ENCODE measurements around the gene RBM4. TPM values are rescaled to one million over a fixed set of nuclear protein-coding genes. Genes with fewer than 3 reads are reported as not detected.

The RBM4 gene
- total RNA-seq, 1 experiment from 2014 or later: 172 TPM

DNA sequence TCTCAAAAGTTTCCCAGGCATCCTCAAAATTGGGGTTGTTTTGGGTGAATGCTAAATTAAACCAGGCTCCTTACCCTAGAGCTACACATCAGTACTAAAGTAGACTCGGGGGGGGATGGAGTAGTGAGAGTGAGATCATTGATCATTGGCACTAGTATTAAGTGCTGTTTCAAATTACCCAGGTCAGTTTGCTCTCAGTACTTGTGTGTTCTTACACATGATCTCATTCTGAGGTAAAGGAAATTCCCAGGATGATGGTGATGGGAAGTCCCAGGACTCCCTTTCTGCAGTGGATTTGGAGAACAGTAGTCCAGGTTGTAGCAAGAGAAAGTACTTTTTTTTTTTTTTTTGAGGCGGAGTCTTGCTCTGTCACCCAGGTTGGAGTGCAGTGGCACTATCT lies 12.5 kb downstream of the RBM4 start:
- TF ChIP-seq, protein P1, sequence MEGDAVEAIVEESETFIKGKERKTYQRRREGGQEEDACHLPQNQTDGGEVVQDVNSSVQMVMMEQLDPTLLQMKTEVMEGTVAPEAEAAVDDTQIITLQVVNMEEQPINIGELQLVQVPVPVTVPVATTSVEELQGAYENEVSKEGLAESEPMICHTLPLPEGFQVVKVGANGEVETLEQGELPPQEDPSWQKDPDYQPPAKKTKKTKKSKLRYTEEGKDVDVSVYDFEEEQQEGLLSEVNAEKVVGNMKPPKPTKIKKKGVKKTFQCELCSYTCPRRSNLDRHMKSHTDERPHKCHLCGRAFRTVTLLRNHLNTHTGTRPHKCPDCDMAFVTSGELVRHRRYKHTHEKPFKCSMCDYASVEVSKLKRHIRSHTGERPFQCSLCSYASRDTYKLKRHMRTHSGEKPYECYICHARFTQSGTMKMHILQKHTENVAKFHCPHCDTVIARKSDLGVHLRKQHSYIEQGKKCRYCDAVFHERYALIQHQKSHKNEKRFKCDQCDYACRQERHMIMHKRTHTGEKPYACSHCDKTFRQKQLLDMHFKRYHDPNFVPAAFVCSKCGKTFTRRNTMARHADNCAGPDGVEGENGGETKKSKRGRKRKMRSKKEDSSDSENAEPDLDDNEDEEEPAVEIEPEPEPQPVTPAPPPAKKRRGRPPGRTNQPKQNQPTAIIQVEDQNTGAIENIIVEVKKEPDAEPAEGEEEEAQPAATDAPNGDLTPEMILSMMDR (IDR thresholded peaks at IDR 0.05; ENCODE audit: unreplicated experiment): no peak
- H3K36me3 Mint-ChIP-seq (ENCODE audit: insufficient read depth, unreplicated experiment): peaks cover 94% of the 10 kb centered on the region
- H3K27me3 Mint-ChIP-seq (ENCODE audit: insufficient read depth, unreplicated experiment): no peaks in the 10 kb centered on the region
- CTCF ChIA-PET: interaction anchor here (1.3 kb wide), 1 partner anchor 10 kb away, joined by 3 read pairs; no protein-coding TSS in a partner anchor
- BruUV-seq (replicated peaks): no TSS peak
- no peak overlapping the region for H3K4me3 Mint-ChIP-seq (ENCODE audit: unreplicated experiment)
- peaks cover 19% of the 10 kb centered on the region for H3K4me1 Mint-ChIP-seq (ENCODE audit: insufficient read depth, unreplicated experiment)
- DNase-seq (ENCODE audit: unreplicated experiment): no peak
- POLR2A ChIA-PET: interaction anchor here (0.8 to 5.2 kb wide), 4 partner anchors 10 to 28 kb away, joined by 3 to 48 read pairs (median 4); partner anchors contain the start of genes RBM4 and RBM4B
- intact Hi-C loops (cut with micrococcal nuclease): no loop called here
- no peaks in the 10 kb centered on the region for H3K9me3 Mint-ChIP-seq (ENCODE audit: unreplicated experiment)
- H3K27ac Mint-ChIP-seq (ENCODE audit: low read depth, unreplicated experiment): no peak overlapping the region

DNA sequence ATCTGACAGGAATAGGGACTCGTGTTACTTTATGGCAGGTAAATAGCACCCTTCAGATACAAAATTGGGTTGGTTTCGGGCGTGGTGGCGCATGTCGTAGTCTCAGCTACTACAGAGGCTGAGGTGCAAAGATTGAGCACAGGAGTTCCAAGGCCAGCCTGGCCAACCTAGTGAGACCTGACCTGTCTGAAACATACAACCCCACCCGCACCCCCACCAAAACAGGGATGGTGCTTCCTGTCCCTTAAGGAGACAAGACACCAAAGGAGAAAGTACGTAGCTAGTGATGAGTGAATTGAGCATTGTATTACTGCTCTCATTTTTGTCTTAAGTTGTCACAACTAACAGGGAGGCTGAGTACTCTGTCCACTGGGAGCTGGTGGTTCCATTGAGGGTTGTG lies 14.1 kb downstream of the RBM4 start:
- no peak for DNase-seq (ENCODE audit: unreplicated experiment)
- TF ChIP-seq, protein P1 (IDR thresholded peaks at IDR 0.05; ENCODE audit: unreplicated experiment): no peak
- H3K9me3 Mint-ChIP-seq (ENCODE audit: unreplicated experiment): no peaks in the 10 kb centered on the region
- H3K4me3 Mint-ChIP-seq (ENCODE audit: unreplicated experiment): no peak overlapping the region
- peaks cover 11% of the 10 kb centered on the region for H3K4me1 Mint-ChIP-seq (ENCODE audit: insufficient read depth, unreplicated experiment)
- no TSS peak for BruUV-seq (replicated peaks)
- ChIA-PET CTCF (no interaction called here), POLR2A (interaction anchor here (0.6 to 2.6 kb wide), 6 partner anchors 11 to 119 kb away, joined by 3 to 26 read pairs (median 3); partner anchors contain the start of genes RBM4, RBM4B and ZDHHC24)
- no peaks in the 10 kb centered on the region for H3K27me3 Mint-ChIP-seq (ENCODE audit: insufficient read depth, unreplicated experiment)
- intact Hi-C loops (cut with micrococcal nuclease): no loop called here
- H3K27ac Mint-ChIP-seq (ENCODE audit: low read depth, unreplicated experiment): no peak overlapping the region
- H3K36me3 Mint-ChIP-seq (ENCODE audit: insufficient read depth, unreplicated experiment): peaks cover 91% of the 10 kb centered on the region

DNA sequence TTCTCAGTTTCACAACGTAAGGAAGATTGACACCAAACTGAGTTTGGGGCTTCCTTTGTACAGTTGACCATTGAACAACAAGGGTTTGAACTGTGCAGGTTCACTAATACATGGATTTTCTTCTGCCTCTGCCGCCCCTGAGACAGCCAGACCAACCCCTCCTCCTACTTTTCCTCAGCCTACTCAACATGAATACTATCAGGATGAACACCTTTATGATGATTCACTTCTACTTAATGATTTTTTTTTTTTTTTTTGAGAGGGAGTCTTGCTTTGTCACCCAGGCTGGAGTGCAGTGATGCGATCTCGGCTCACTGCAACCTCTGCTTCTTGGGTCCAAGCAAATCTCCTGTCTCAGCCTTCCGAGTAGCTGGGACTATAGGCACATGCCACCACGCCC lies 14.6 kb downstream of the RBM4 start:
- no peak overlapping the region for H3K27ac Mint-ChIP-seq (ENCODE audit: low read depth, unreplicated experiment)
- intact Hi-C loops (cut with micrococcal nuclease): no loop called here
- BruUV-seq (replicated peaks): no TSS peak
- ChIA-PET CTCF (interaction anchor here (0.7 kb wide), 1 partner anchor 251 kb away, joined by 3 read pairs; no protein-coding TSS in a partner anchor), POLR2A (interaction anchor here (0.7 to 2.6 kb wide), 4 partner anchors 14 to 107 kb away, joined by 3 to 26 read pairs (median 3); partner anchors contain the start of genes RBM4, RBM4B and ZDHHC24)
- DNase-seq (ENCODE audit: unreplicated experiment): no peak
- H3K27me3 Mint-ChIP-seq (ENCODE audit: insufficient read depth, unreplicated experiment): no peaks in the 10 kb centered on the region
- peaks cover 10% of the 10 kb centered on the region for H3K4me1 Mint-ChIP-seq (ENCODE audit: insufficient read depth, unreplicated experiment)
- H3K9me3 Mint-ChIP-seq (ENCODE audit: unreplicated experiment): no peaks in the 10 kb centered on the region
- H3K36me3 Mint-ChIP-seq (ENCODE audit: insufficient read depth, unreplicated experiment): peaks cover 91% of the 10 kb centered on the region
- H3K4me3 Mint-ChIP-seq (ENCODE audit: unreplicated experiment): no peak overlapping the region
- TF ChIP-seq, protein P1 (IDR thresholded peaks at IDR 0.05; ENCODE audit: unreplicated experiment): no peak

DNA sequence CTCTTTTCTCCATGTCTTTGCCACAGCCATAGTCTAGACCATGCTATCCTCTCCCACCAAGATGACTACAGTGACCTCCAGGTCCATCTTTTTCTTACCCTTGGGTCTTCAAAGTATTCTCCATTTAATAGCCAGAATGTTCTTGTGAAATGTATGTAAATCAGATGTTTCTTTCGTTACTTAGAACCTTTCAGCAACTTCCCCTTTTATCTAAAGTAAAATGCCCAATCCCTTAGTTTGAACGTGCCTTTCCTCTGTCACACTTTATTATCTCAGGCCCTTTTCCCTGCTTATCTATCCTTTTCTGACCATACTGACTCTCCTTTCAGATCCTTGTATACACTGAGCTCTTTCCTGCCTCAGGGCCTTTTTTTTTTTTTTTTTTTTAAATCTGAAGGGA lies 21.3 kb downstream of the RBM4 start:
- no peak for DNase-seq (ENCODE audit: unreplicated experiment)
- Mint-ChIP-seq H3K27me3 (ENCODE audit: insufficient read depth, unreplicated experiment) (no peaks in the 10 kb centered on the region), H3K36me3 (ENCODE audit: insufficient read depth, unreplicated experiment) (peaks cover 76% of the 10 kb centered on the region), H3K4me1 (ENCODE audit: insufficient read depth, unreplicated experiment) (peaks cover 6% of the 10 kb centered on the region), H3K4me3 (ENCODE audit: unreplicated experiment) (no peak overlapping the region), H3K9me3 (ENCODE audit: unreplicated experiment) (no peaks in the 10 kb centered on the region), H3K27ac (ENCODE audit: low read depth, unreplicated experiment) (no peak overlapping the region)
- BruUV-seq (replicated peaks): no TSS peak
- TF ChIP-seq, protein P1 (IDR thresholded peaks at IDR 0.05; ENCODE audit: unreplicated experiment): no peak
- ChIA-PET POLR2A (interaction anchor here (0.7 to 1.9 kb wide), 3 partner anchors 13 to 42 kb away, joined by 3 to 6 read pairs (median 6); partner anchors contain the start of gene RBM4), CTCF (interaction anchor here (0.6 to 0.8 kb wide), 2 partner anchors 8 to 11 kb away, joined by 3 to 5 read pairs; no protein-coding TSS in a partner anchor)
- intact Hi-C loops (cut with micrococcal nuclease): no loop called here

Measured in MCF 10A (cell line).